C1 segment of cervical spinal cord (tissue), 14 donors: ENCODE measurements around the gene AFAP1L1.

Experiments
- DNase-seq, 14 donors: peaks; one replicate each; lab custom pipeline; 2025; lab: John Stamatoyannopoulos, UW

Gene AFAP1L1

GRCh38 chr5:149271716-149272563 lies at the start of gene AFAP1L1:
Gene AFAP1L1 (plus strand): TSS chr5:149271859. CDS start chr5:149271969, 110 bp downstream.
- peak in 5 of 14 donors; percentile 5 to 25 (median 15) for DNase-seq

- DNase-seq, result peak in 1 of 14 donors; percentile 12
Observed at GRCh38 chr5:149223081-149223848, 48.4 kb upstream of the AFAP1L1 start.

GRCh38 chr5:149224282-149224681 lies 47.4 kb upstream of the AFAP1L1 start:
- DNase-seq, result peak in 5 of 14 donors; percentile 5 to 90 (median 14)

- DNase-seq, result no peak
Observed at GRCh38 chr5:149227168-149227826, 44.4 kb upstream of the AFAP1L1 start.

- peak in 2 of 14 donors; percentile 12 to 76 for DNase-seq
Observed at GRCh38 chr5:149228618-149229297, 42.9 kb upstream of the AFAP1L1 start.

- peak in 1 of 14 donors; percentile 80 for DNase-seq
Observed at GRCh38 chr5:149229298-149229937, 42.2 kb upstream of the AFAP1L1 start.

- DNase-seq, result peak in 7 of 14 donors; percentile 22 to 68 (median 45)
Observed at GRCh38 chr5:149235841-149236240, 35.8 kb upstream of the AFAP1L1 start.

- DNase-seq, result no peak
Observed at GRCh38 chr5:149237662-149238061, 34.0 kb upstream of the AFAP1L1 start.

GRCh38 chr5:149238540-149238939 lies 33.1 kb upstream of the AFAP1L1 start:
- DNase-seq, result no peak

GRCh38 chr5:149239917-149240316 lies 31.7 kb upstream of the AFAP1L1 start:
- DNase-seq, result no peak

- DNase-seq, result no peak
Observed at GRCh38 chr5:149240354-149240998, 31.2 kb upstream of the AFAP1L1 start.

- DNase-seq, result no peak
Observed at GRCh38 chr5:149242339-149242738, 29.3 kb upstream of the AFAP1L1 start.

- no peak for DNase-seq
Observed at GRCh38 chr5:149246906-149247305, 24.8 kb upstream of the AFAP1L1 start.

- DNase-seq, result no peak
Observed at GRCh38 chr5:149247726-149248125, 23.9 kb upstream of the AFAP1L1 start.

- peak in 1 of 14 donors; percentile 66 for DNase-seq
Observed at GRCh38 chr5:149251546-149251945, 20.1 kb upstream of the AFAP1L1 start.

GRCh38 chr5:149254506-149254905 lies 17.2 kb upstream of the AFAP1L1 start:
- DNase-seq, result no peak

- DNase-seq, result no peak
Observed at GRCh38 chr5:149256451-149256850, 15.2 kb upstream of the AFAP1L1 start.

GRCh38 chr5:149257131-149257530 lies 14.5 kb upstream of the AFAP1L1 start:
- DNase-seq, result no peak

GRCh38 chr5:149257889-149258705 lies 13.6 kb upstream of the AFAP1L1 start:
- DNase-seq, result no peak
